Measurements from ENCODE around the gene CEBPB. TPM values are rescaled to one million over a fixed set of nuclear protein-coding genes. Genes with fewer than 3 reads are reported as not detected.

Gene CEBPB
- total RNA-seq, 4 donors from 2014 or later, result 110 to 267 (median 166) TPM

GRCh38 chr20:50163570-50164317 is 26.9 kb upstream of the CEBPB start:
- TF ChIP-seq, protein P1, sequence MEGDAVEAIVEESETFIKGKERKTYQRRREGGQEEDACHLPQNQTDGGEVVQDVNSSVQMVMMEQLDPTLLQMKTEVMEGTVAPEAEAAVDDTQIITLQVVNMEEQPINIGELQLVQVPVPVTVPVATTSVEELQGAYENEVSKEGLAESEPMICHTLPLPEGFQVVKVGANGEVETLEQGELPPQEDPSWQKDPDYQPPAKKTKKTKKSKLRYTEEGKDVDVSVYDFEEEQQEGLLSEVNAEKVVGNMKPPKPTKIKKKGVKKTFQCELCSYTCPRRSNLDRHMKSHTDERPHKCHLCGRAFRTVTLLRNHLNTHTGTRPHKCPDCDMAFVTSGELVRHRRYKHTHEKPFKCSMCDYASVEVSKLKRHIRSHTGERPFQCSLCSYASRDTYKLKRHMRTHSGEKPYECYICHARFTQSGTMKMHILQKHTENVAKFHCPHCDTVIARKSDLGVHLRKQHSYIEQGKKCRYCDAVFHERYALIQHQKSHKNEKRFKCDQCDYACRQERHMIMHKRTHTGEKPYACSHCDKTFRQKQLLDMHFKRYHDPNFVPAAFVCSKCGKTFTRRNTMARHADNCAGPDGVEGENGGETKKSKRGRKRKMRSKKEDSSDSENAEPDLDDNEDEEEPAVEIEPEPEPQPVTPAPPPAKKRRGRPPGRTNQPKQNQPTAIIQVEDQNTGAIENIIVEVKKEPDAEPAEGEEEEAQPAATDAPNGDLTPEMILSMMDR (IDR thresholded peaks at IDR 0.05; ENCODE audit: low read depth), result no peak

DNA sequence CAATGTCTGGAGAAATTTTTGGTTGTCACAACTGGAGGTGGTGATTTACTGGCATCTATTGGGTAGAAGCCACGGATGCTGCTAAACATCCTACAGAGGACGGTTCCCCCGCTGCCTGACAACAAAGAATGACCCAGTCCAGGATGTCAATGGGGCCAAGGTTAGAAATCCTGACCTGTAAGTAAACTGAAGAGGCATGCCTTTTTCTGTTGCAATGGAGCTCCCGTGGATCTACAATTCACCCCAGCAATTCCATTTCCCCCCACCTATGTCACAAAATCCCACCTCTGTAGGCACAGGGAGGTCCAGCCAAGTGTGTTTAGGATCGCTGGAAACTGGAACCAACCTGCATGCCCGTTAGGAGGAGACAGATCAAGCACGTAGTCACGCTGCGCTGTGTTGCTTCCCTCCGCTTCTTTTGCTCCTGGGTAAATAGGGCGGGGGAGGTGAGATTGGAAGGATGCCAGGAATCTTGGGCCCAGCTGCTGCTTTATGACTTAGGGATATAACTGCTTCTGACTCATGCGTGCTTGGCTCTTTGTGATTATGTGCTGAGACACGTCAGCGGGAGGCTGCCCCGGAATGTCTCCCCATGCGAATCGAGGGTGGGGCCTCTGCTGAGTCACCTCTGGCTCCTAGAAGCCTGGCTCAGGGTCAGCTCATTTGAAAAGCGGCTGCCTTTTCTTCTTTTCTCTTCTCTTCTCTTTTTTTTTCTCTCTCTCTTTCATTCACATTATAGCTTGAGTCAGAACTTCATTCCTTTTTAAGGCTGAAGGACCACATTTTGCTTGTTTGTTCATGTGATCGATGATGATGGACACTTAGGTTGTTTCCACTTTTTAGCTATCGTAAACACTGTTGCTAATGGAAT is 24.7 kb upstream of the CEBPB start:
- TF ChIP-seq, protein P1 (IDR thresholded peaks at IDR 0.05; ENCODE audit: low read depth), result no peak

DNA sequence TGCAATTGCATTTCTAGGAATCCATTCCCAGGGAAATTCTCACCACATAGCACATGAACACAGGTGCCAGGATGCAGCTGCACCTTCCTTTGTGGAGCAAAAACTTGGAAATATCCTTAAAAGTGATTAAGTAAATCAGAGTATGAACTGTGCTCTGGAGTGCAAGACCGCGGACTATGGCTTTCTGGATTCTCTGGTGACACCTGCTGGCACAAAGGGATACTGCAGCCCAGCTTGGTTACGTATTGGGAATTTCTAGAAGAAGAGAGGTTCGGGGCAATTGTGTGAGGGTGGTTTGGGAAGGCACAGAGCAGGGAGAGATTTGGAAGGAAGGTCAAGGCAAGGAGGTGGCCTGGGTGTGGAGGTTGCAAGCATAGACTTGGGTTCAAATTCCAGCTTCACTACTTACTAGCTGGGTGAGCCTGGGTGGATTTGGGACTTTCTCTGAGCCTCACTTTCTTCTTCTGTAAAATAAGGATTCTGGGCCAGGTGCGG is 21.3 kb upstream of the CEBPB start:
- TF ChIP-seq, protein P1 (IDR thresholded peaks at IDR 0.05; ENCODE audit: low read depth), result no peak

DNA sequence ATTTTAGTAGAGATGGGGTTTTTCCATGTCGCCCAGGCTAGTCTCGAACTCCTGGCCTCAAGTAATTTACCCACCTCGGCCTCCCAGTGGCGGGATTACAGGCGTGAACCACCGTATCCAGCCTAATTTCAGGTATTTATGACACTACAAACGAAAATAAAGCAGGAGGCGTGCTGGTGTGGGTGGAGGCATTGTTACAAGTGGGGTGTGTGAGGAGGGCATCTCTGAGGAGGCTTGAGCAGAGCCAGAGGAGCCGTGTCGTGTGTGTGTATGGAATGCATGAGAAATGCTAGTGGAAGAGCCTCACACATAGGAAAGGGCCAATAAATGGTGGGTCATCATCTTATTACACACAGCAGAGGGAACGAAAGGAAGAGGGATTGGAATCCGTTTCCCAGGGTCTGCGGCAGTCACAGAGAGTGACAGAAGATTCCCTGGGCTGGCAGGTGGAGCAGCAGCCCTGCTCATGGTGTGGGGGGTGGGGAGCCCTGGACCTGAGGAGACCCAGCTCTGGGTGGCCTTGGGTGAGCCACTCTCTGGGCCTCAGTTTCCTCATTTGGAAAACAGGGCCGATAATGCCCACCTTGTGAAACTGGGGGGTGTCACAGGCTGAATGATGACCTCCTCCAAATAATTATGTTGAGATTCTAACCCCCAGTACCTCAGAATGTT is 19.9 kb upstream of the CEBPB start:
- TF ChIP-seq, protein P1 (IDR thresholded peaks at IDR 0.05; ENCODE audit: low read depth), result no peak

GRCh38 chr20:50172347-50173013 is 18.1 kb upstream of the CEBPB start:
- TF ChIP-seq, protein P1 (IDR thresholded peaks at IDR 0.05; ENCODE audit: low read depth), result no peak

DNA sequence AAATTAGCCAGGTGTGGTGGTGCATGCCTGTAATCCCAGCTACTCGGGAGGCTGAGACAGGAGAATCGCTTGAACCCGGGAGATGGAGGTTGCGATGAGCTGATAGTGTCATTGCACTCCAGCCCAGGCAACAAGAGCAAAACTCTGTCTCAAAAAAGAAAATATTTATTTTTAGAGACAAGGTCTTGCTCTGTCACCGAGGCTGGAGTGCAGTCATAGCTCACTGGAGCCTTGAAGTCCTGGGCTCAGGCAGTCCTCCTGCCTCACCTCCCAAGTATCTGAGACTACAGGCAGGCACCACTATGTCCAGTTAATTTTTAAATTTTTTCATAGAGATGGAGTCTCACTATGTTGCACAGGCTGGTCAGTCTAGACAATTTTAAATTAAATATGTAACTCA is 16.2 kb upstream of the CEBPB start:
- TF ChIP-seq, protein P1 (IDR thresholded peaks at IDR 0.05; ENCODE audit: low read depth), result no peak
